PC-9 (cell line): ENCODE measurements around the gene DMBT1. TPM values are rescaled to one million over a fixed set of nuclear protein-coding genes. Genes with fewer than 3 reads are reported as not detected.
"Not testable (repeated sequence)": the region's sequence is repeated elsewhere in the genome, so short reads cannot be mapped to it uniquely, and the experiment has no call there.

Experiments used
- BruUV-seq: library from RNA; stranded (reverse); fragments of 400-500 nt; replicated peaks from 2 replicates; lab custom pipeline; 2021; lab: Mats Ljungman, UMichigan
- CTCF ChIA-PET: fragments of 300-600 bp; sonication (Branson Sonifier 250); formaldehyde crosslinking; loops from one replicate; lab custom pipeline; 2022; ENCODE audit warnings: antibody characterized with exemption; lab: Charles Lee
- POLR2A ChIA-PET: fragments of 300-600 bp; sonication (Branson Sonifier 250); formaldehyde crosslinking; loops from one replicate; lab custom pipeline; 2022; ENCODE audit warnings: antibody characterized with exemption; ENCODE audit not compliant: unreplicated experiment; lab: Charles Lee
- DNase-seq, 2 experiments: peaks; one replicate each; pipeline versions ENCODE4 v3.0.0 to v3.0.0-alpha.2; 2015 to 2022; ENCODE audit warnings: mixed read lengths in 1 of 2
- H2AFZ ChIP-seq: fragments of 200-600 bp; sonication (generic); 2 replicates; pipeline ENCODE4 v1.8.1; 2017; ENCODE audit warnings: antibody characterized with exemption
- H3F3A ChIP-seq: fragments of 200-600 bp; sonication (generic); 2 replicates; pipeline ENCODE4 v1.8.1; 2017; ENCODE audit warnings: antibody characterized with exemption, mild to moderate bottlenecking, low read depth; ENCODE audit not compliant: insufficient read depth
- H3K27ac ChIP-seq: fragments of 200-600 bp; sonication (generic); 2 replicates; pipeline ENCODE4 v1.6.1; 2016; ENCODE audit warnings: mixed run types
- H3K27me3 ChIP-seq: fragments of 200-600 bp; sonication (generic); 2 replicates; pipeline ENCODE4 v1.6.1; 2016; ENCODE audit warnings: low read depth, mixed run types; ENCODE audit not compliant: insufficient read depth
- H3K36me3 ChIP-seq: fragments of 200-600 bp; sonication (generic); 2 replicates; pipeline ENCODE4 v1.6.1; 2016; ENCODE audit warnings: low read depth, mixed run types
- H3K4me1 ChIP-seq: fragments of 200-600 bp; sonication (generic); replicated peaks from 2 replicates; pipeline ENCODE4 v1.6.1; 2016; ENCODE audit warnings: mixed run types; ENCODE audit not compliant: insufficient read depth
- H3K4me2 ChIP-seq: fragments of 200-600 bp; sonication (generic); 2 replicates; pipeline ENCODE4 v1.6.1; 2017; ENCODE audit warnings: mixed run types
- H3K4me3 ChIP-seq: fragments of 200-600 bp; sonication (generic); 2 replicates; pipeline ENCODE4 v1.6.1; 2016; ENCODE audit warnings: mixed run types
- H3K79me2 ChIP-seq: fragments of 200-600 bp; sonication (generic); 2 replicates; pipeline ENCODE4 v1.6.1; 2017; ENCODE audit warnings: low read depth, mixed run types
- H3K9me2 ChIP-seq: fragments of 200-600 bp; sonication (generic); 2 replicates; pipeline ENCODE4 v1.8.1; 2017; ENCODE audit warnings: mild to moderate bottlenecking; ENCODE audit not compliant: insufficient read depth
- H3K9me3 ChIP-seq: fragments of 200-600 bp; sonication (generic); 2 replicates; pipeline ENCODE4 v1.8.1; 2016; ENCODE audit warnings: low read depth; ENCODE audit not compliant: insufficient read depth
- H4K20me1 ChIP-seq: fragments of 200-600 bp; sonication (generic); 2 replicates; pipeline ENCODE4 v1.8.1; 2017; ENCODE audit not compliant: insufficient read depth
- CTCF ChIP-seq: fragments of 200-600 bp; sonication (generic); conservative IDR thresholded peaks from 2 replicates; pipeline ENCODE4 v1.6.1; 2017; ENCODE audit warnings: mixed run types, antibody characterized with exemption, mild to moderate bottlenecking, moderate library complexity
- EZH2 ChIP-seq: fragments of 200-600 bp; sonication (generic); IDR thresholded peaks from 2 replicates; pipeline ENCODE4 v1.8.0; 2017; ENCODE audit warnings: antibody characterized with exemption, low read depth
- intact Hi-C: fragments of 100-400 bp; cut with micrococcal nuclease; formaldehyde crosslinking; loops from one replicate; pipeline ENCODE4 v1.10.0; 2022; ENCODE audit not compliant: unreplicated experiment
- total RNA-seq: library from RNA; stranded (reverse); gene quantifications from 2 replicates; pipeline ENCODE4 v1.2.3, GENCODE V29; 2021

Gene DMBT1
- total RNA-seq, 1 experiment from 2014 or later = 0.98 TPM

GRCh38 chr10:122618461-122619165 is 58.1 kb downstream of the DMBT1 start:
- H3K27me3 ChIP-seq = no peaks in the 10 kb centered on the region
- H3K9me3 ChIP-seq = no peaks in the 10 kb centered on the region
- H3K9me2 ChIP-seq = no peaks in the 10 kb centered on the region
- no TSS peak for BruUV-seq
- ChIA-PET POLR2A (no interaction called here), CTCF (no interaction called here)
- intact Hi-C loops = no loop called here
- no peak overlapping the region for H3K4me2 ChIP-seq
- H3K27ac ChIP-seq = no peak overlapping the region
- H4K20me1 ChIP-seq = no peaks in the 10 kb centered on the region
- no peaks in the 10 kb centered on the region for H3K4me1 ChIP-seq
- no peaks in the 10 kb centered on the region for H3K36me3 ChIP-seq
- no peak for TF ChIP-seq EZH2
- TF ChIP-seq CTCF = no peak
- H3K79me2 ChIP-seq = no peaks in the 10 kb centered on the region
- no peak overlapping the region for H3K4me3 ChIP-seq
- no peak overlapping the region for H2AFZ ChIP-seq
- H3F3A ChIP-seq = no peaks in the 10 kb centered on the region
- no peak for DNase-seq

DNA sequence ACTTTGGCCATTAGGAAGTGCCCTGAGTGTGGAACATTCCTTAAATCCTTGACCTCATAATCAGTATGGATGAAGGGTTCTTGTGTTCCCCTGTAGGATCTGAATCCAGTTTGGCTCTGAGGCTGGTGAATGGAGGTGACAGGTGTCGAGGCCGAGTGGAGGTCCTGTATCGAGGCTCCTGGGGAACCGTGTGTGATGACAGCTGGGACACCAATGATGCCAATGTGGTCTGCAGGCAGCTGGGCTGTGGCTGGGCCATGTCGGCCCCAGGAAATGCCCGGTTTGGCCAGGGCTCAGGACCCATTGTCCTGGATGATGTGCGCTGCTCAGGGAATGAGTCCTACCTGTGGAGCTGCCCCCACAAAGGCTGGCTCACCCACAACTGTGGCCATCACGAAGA is 60.4 kb downstream of the DMBT1 start:
- H4K20me1 ChIP-seq, H3K79me2 ChIP-seq, intact Hi-C loops, H3K9me3 ChIP-seq, H3K4me1 ChIP-seq, H3F3A ChIP-seq, CTCF ChIA-PET, H3K9me2 ChIP-seq, POLR2A ChIA-PET, H3K36me3 ChIP-seq, H3K4me2 ChIP-seq, H3K27ac ChIP-seq, H3K27me3 ChIP-seq, H3K4me3 ChIP-seq, BruUV-seq, DNase-seq, H2AFZ ChIP-seq: not testable (repeated sequence)

GRCh38 chr10:122624546-122624945 is 64.0 kb downstream of the DMBT1 start:
- H3K27me3 ChIP-seq = no peaks in the 10 kb centered on the region
- no peak overlapping the region for H2AFZ ChIP-seq
- TF ChIP-seq EZH2 = no peak
- TF ChIP-seq CTCF = no peak
- POLR2A ChIA-PET = no interaction called here
- H3K4me3 ChIP-seq = no peak overlapping the region
- no peaks in the 10 kb centered on the region for H3K4me1 ChIP-seq
- H3F3A ChIP-seq = no peaks in the 10 kb centered on the region
- no peaks in the 10 kb centered on the region for H3K36me3 ChIP-seq
- no peak for DNase-seq
- H3K9me3 ChIP-seq = no peaks in the 10 kb centered on the region
- H3K79me2 ChIP-seq = no peaks in the 10 kb centered on the region
- CTCF ChIA-PET = no interaction called here
- no peaks in the 10 kb centered on the region for H3K9me2 ChIP-seq
- no TSS peak for BruUV-seq
- H3K27ac ChIP-seq = no peak overlapping the region
- intact Hi-C loops = no loop called here
- no peaks in the 10 kb centered on the region for H4K20me1 ChIP-seq
- no peak overlapping the region for H3K4me2 ChIP-seq

GRCh38 chr10:122630526-122630925 is 70.0 kb downstream of the DMBT1 start:
- Histone ChIP-seq H3K27ac (no peak overlapping the region), H3K36me3 (no peaks in the 10 kb centered on the region), H4K20me1 (no peaks in the 10 kb centered on the region), H3K4me2 (no peak overlapping the region), H3K4me1 (no peaks in the 10 kb centered on the region), H3K27me3 (no peaks in the 10 kb centered on the region), H3K4me3 (no peak overlapping the region), H3F3A (no peaks in the 10 kb centered on the region), H2AFZ (no peak overlapping the region), H3K79me2 (no peaks in the 10 kb centered on the region), H3K9me2 (no peaks in the 10 kb centered on the region), H3K9me3 (no peaks in the 10 kb centered on the region)
- TF ChIP-seq EZH2 (no peak), CTCF (no peak)
- POLR2A ChIA-PET = no interaction called here
- DNase-seq = no peak
- BruUV-seq = no TSS peak
- intact Hi-C loops = no loop called here
- CTCF ChIA-PET = no interaction called here
